HEK293T (cell line): ENCODE measurements around the gene NLN.

Experiments
- CTCF ChIA-PET: fragments of 350-600 bp; formaldehyde crosslinking; extraction: SDS; loops from one replicate; lab custom pipeline; 2021; ENCODE audit warnings: antibody characterized with exemption, inconsistent platforms; lab: Yijun Ruan, JAX
- POLR2A ChIA-PET: fragments of 350-600 bp; formaldehyde crosslinking; extraction: SDS; loops from one replicate; lab custom pipeline; 2020; ENCODE audit warnings: antibody characterized with exemption, inconsistent platforms; lab: Yijun Ruan, JAX
- DNase-seq: peaks from one replicate; pipeline ENCODE4 v3.0.0; 2012; ENCODE audit warnings: mixed read lengths; ENCODE audit errors: extremely low spot score
- ARNT ChIP-seq: fragments of 450-650 bp; IDR thresholded peaks from 2 replicates; pipeline ENCODE4 v1.6.1; 2017; ENCODE audit warnings: mild to moderate bottlenecking
- BHLHE40 ChIP-seq: fragments of 450-650 bp; IDR thresholded peaks from 2 replicates; pipeline ENCODE4 v1.6.1; 2016; ENCODE audit warnings: mild to moderate bottlenecking, moderate library complexity, borderline replicate concordance
- CTBP1 ChIP-seq: fragments of 450-650 bp; IDR thresholded peaks from 2 replicates; pipeline ENCODE4 v1.6.1; 2016; ENCODE audit warnings: borderline replicate concordance
- ELF4 ChIP-seq: fragments of 450-650 bp; IDR thresholded peaks from 2 replicates; pipeline ENCODE4 v1.6.1; 2017; ENCODE audit warnings: antibody characterized with exemption
- FOXA1 ChIP-seq: fragments of 450-650 bp; IDR thresholded peaks from 2 replicates; pipeline ENCODE4 v1.6.1; 2016; ENCODE audit warnings: mild to moderate bottlenecking
- FOXK2 ChIP-seq: fragments of 450-650 bp; IDR thresholded peaks from 2 replicates; pipeline ENCODE4 v1.6.1; 2016; ENCODE audit warnings: mild to moderate bottlenecking
- FOXM1 ChIP-seq: fragments of 450-650 bp; IDR thresholded peaks from 2 replicates; pipeline ENCODE4 v1.6.1; 2017; ENCODE audit warnings: mild to moderate bottlenecking, borderline replicate concordance
- HDGF ChIP-seq: fragments of 450-650 bp; IDR thresholded peaks from 2 replicates; pipeline ENCODE4 v1.6.1; 2017; ENCODE audit warnings: antibody characterized with exemption, borderline replicate concordance
- L3MBTL2 ChIP-seq: fragments of 450-650 bp; conservative IDR thresholded peaks from 2 replicates; pipeline ENCODE4 v1.6.1; 2016; ENCODE audit warnings: mild to moderate bottlenecking
- LEF1 ChIP-seq: fragments of 450-650 bp; IDR thresholded peaks from 2 replicates; pipeline ENCODE4 v1.6.1; 2017; ENCODE audit warnings: mild to moderate bottlenecking, borderline replicate concordance
- NFRKB ChIP-seq: fragments of 450-650 bp; IDR thresholded peaks from 2 replicates; pipeline ENCODE4 v1.6.1; 2016; ENCODE audit warnings: mild to moderate bottlenecking, moderate library complexity
- SP1 ChIP-seq: fragments of 450-650 bp; IDR thresholded peaks from 2 replicates; pipeline ENCODE4 v1.6.1; 2017
- SUZ12 ChIP-seq: fragments of 450-650 bp; IDR thresholded peaks from 2 replicates; pipeline ENCODE4 v1.6.1; 2016; ENCODE audit warnings: mild to moderate bottlenecking
- TARDBP ChIP-seq: fragments of 450-650 bp; IDR thresholded peaks from 2 replicates; pipeline ENCODE4 v1.6.1; 2016
- ZNF384 ChIP-seq: fragments of 450-650 bp; IDR thresholded peaks from 2 replicates; pipeline ENCODE4 v1.6.1; 2016
- TF ChIP-seq, protein P1 (sequence below): fragments of 450-650 bp; IDR thresholded peaks from 2 replicates; pipeline ENCODE4 v1.6.1; 2016

Gene NLN

DNA sequence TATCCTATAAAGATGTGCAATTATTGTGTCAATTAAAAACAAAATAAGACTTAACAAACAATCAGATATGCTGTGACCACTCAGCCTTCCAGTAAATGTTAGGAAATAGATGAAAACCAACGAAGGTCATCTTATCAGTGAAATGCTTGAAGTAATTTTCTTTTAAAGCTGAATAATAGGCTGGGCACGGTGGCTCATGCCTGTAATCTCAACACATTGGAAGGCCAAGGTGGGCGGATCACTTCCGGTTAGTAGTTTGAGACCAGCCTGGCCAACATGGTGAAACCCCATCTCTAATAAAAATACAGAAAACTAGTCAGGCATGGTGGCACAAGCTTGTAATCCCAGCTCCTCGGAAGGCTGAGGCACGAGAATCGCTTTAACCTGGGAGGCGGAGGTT is 31.2 kb downstream of the NLN start:
- POLR2A ChIA-PET: no interaction called here
- TF ChIP-seq FOXA1 (no peak), FOXK2 (no peak)
- CTCF ChIA-PET: no interaction called here
- no peak for DNase-seq

- no peak for DNase-seq
- TF ChIP-seq FOXA1 (no peak), BHLHE40 (no peak), SUZ12 (no peak), ARNT (no peak), ELF4 (no peak), ZNF384 (no peak), CTBP1 (no peak), LEF1 (no peak), SP1 (no peak), L3MBTL2 (no peak), NFRKB (no peak), FOXM1 (no peak), HDGF (no peak), FOXK2 (no peak), TARDBP (no peak)
- TF ChIP-seq, protein P1, sequence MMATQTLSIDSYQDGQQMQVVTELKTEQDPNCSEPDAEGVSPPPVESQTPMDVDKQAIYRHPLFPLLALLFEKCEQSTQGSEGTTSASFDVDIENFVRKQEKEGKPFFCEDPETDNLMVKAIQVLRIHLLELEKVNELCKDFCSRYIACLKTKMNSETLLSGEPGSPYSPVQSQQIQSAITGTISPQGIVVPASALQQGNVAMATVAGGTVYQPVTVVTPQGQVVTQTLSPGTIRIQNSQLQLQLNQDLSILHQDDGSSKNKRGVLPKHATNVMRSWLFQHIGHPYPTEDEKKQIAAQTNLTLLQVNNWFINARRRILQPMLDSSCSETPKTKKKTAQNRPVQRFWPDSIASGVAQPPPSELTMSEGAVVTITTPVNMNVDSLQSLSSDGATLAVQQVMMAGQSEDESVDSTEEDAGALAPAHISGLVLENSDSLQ: no peak
- POLR2A ChIA-PET: no interaction called here
- CTCF ChIA-PET: no interaction called here
These were observed 36.6 kb downstream of the NLN start for GRCh38 chr5:65758546-65759144.

DNA sequence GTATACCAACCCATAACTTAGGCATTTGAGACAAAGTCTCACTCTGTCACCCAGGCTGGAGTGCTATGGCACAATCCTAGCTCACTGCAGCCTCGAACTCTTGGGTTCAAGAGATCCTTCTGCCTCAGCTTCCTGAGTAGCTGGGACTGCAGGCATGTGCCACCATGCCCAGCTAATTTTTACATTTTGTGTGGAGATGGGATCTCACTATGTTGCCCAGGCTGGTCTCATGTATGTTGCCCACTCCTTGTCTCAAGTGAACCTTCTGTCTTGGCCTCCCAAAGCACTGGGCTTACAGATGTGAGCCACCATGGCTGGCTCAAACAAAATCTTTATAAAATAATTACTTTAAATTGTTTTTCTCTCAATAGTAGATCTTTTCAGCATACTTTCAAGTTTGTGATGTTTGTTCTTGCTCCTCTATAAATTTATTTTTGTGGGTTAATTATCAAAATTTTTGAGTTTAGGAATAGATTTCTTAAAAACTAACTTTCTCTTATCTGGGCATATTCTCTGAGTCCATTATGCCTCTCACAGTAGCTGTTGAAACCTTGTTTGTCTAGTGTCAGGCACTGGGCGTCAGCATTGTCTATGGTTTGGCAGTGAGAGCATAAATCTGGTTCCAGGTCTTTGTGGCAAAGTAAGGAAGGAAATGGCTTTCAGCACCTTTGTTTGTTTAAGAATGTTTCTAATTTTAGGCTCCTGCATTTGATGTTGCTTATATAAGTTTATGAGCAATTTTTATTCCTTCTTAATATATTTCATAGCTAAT is 38.7 kb downstream of the NLN start:
- TF ChIP-seq CTBP1 (no peak), FOXK2 (no peak), L3MBTL2 (no peak), FOXA1 (no peak), FOXM1 (no peak), HDGF (no peak), BHLHE40 (no peak), ZNF384 (no peak)
- ChIA-PET CTCF (no interaction called here), POLR2A (no interaction called here)
- DNase-seq: no peak

DNA sequence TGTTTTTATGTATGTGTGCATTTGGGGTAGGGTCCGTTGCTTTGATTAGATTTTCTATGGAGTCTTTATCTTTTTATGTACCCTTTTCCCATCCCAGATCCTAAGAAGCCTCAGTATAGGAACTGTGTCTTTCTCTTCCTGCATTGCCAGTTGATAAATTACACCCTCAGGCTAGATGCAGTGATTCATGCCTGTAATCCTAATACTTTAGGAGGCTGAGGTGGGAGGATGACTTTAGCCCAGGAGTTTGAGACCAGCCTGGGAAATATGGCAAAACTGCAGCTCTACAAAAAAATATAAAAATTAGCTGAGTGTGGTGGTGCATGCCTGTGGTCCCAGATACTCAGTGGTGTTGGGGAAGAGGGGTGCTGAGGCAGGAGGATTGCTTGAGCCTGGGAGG is 40.2 kb downstream of the NLN start:
- TF ChIP-seq TARDBP (no peak), L3MBTL2 (no peak), BHLHE40 (no peak), FOXA1 (no peak), FOXM1 (no peak), SUZ12 (no peak), LEF1 (no peak), ZNF384 (no peak), CTBP1 (no peak), SP1 (no peak), ARNT (no peak), FOXK2 (no peak), NFRKB (no peak), ELF4 (no peak), HDGF (no peak)
- TF ChIP-seq, protein P1: no peak
- ChIA-PET CTCF (no interaction called here), POLR2A (no interaction called here)
- DNase-seq: no peak

DNA sequence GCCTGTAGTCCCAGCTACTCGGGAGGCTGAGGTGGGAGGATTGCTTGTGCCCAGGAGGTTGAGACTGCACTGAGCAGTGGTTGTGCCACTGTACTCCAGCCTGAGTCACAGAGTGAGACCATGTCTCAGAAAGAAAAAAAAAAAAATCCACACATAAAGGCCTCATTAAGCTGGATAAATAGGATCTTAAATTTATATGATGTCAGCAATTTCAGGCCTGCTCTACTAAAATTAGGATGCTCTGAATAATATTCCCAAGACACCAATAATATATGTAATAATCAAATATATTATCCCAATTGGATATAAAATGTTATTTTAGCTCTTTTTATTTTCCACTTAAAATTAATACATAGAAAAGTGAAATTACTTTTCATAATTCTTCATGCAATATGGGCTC is 43.6 kb downstream of the NLN start:
- ChIA-PET POLR2A (no interaction called here), CTCF (no interaction called here)
- DNase-seq: no peak
- no peak for TF ChIP-seq NFRKB
- no peak for TF ChIP-seq L3MBTL2
- no peak for TF ChIP-seq ARNT
- no peak for TF ChIP-seq ZNF384
- no peak for TF ChIP-seq CTBP1
- TF ChIP-seq TARDBP: no peak
- TF ChIP-seq ELF4: no peak
- TF ChIP-seq, protein P1: no peak
- TF ChIP-seq FOXA1: no peak
- no peak for TF ChIP-seq LEF1
- TF ChIP-seq SP1: no peak
- no peak for TF ChIP-seq FOXK2
- TF ChIP-seq HDGF: no peak
- TF ChIP-seq FOXM1: no peak
- TF ChIP-seq SUZ12: no peak
- TF ChIP-seq BHLHE40: no peak

DNA sequence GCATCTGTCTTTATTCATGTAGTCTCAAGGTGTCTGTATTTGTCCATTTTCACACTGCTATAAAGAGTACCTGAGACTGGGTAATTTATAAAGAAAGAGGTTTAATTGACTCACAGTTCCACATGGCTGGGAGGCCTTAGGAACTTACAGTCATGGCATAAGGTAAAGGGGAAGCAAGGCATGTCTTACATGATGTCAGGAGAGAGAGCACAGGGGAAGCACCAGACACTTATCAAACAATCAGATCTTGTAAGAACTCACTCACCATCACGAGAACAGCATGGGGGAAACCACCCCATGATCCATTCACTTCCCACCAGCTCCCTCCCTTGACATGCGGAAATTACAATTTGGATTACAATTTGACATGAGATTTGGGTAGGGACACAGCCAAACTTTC is 44.2 kb downstream of the NLN start:
- no peak for TF ChIP-seq BHLHE40
- no peak for TF ChIP-seq ELF4
- TF ChIP-seq SP1: no peak
- TF ChIP-seq FOXK2: no peak
- no peak for TF ChIP-seq TARDBP
- no peak for TF ChIP-seq FOXM1
- TF ChIP-seq NFRKB: no peak
- TF ChIP-seq, protein P1: no peak
- POLR2A ChIA-PET: no interaction called here
- CTCF ChIA-PET: no interaction called here
- DNase-seq: no peak
